ENCODE results near the gene CRYAA.

Gene CRYAA

GRCh38 chr21:43198376-43198775, 29.6 kb downstream of the CRYAA start:
- DNase-seq (ENCODE audit: extremely low read depth in 1 of 2, low read depth in 1 of 2), result no peak

DNA sequence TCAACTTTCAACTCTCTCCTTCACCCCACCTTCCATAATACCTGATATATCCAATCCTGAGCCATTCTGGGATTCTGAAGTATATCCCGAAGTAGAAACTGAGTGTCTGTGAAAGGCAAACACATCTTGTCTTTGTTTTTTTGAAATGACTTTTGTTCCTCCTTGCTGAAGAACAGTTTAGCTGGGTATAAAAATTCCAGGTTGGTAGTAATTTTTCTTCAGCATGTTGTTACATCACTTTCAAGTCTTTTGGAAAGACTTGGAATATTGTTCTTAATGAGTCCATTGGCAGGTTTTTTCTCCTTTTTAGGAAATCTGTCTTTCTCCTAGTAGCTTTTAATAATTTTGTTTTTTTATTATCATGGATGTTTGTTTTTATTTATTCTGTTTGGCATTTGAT, 32.7 kb downstream of the CRYAA start:
- DNase-seq (ENCODE audit: extremely low read depth in 1 of 2, low read depth in 1 of 2), result no peak

GRCh38 chr21:43203591-43203990, 34.8 kb downstream of the CRYAA start:
- DNase-seq (ENCODE audit: extremely low read depth in 1 of 2, low read depth in 1 of 2), result no peak

DNA sequence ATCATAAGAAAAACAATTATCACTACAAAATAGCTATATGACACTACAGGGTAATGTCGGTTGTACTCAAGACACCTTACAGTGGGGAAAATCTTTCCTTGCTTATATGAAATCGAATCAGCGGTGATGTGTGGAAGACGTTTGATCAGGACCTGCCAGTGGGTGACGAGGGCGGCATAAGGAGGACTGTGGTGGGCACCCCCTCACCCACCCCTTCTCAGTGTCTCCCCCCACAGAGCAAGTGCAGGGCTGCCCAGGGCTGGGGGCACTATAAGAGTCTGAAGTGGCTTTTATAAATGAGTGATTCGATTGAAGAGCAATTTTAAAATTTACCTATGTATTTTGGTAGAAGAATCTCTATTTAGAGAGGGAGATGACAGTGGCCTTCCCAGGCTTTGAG, 35.8 kb downstream of the CRYAA start:
- DNase-seq (ENCODE audit: extremely low read depth in 1 of 2, low read depth in 1 of 2), result no peak

- no peak for DNase-seq (ENCODE audit: extremely low read depth in 1 of 2, low read depth in 1 of 2)
Observed at GRCh38 chr21:43206231-43207042, 37.6 kb downstream of the CRYAA start.

- DNase-seq (ENCODE audit: extremely low read depth in 1 of 2, low read depth in 1 of 2), result no peak
Observed at GRCh38 chr21:43207043-43207315, 38.2 kb downstream of the CRYAA start.

DNA sequence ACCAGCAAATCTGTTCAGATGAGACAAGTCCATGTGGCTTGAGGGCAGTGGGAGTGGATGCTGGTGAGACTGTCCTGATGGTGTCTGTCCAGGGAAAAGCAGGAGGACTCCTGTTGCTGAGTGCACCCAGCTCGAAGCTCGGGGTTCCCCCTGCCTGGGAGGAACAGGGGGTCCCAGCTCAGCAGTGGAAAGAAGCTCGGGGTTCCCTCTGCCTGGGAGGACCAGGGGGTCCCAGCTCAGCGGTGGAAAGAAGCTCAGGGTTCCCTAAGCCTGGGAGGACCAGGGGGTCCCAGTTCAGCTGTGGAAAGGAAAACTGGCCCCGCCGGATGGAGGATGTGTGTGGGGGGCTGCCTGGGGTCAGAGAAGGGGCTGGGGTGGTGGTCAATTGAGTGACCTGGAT, 39.1 kb downstream of the CRYAA start:
- DNase-seq (ENCODE audit: extremely low read depth in 1 of 2, low read depth in 1 of 2), result no peak

GRCh38 chr21:43208561-43209332, 39.9 kb downstream of the CRYAA start:
- DNase-seq (ENCODE audit: extremely low read depth in 1 of 2, low read depth in 1 of 2), result no peak

GRCh38 chr21:43209575-43210453, 41.0 kb downstream of the CRYAA start:
- DNase-seq (ENCODE audit: extremely low read depth in 1 of 2, low read depth in 1 of 2), result no peak

DNA sequence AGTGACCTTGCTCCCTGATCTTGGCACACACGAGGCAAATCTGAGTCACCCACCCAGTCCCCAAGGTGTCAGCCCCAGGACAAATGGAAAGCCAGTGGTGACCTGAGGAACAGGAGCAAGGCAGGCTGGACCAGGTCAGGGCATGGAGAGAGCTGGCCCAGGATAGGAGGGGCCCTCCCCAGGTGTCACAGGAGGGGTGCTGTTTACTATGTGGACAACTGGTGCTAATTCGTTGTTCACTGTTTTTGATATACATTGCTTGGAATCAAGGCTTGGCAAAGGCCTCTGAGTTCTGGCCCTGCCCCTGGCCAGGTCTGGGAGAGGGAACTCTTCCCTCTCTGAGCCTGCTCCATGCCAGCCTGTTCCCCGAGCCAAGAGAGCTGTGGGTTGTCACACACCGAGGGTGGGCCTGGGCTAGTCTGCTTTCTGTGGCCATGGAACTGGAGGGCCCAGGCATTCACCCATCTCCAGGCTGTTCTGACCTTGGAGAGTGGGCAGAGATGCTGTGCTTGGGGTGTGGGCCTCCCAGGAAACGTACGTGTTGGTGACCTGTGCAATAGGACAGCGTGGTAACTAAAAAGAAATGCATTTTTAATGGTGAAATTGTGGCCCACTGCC, 41.8 kb downstream of the CRYAA start:
- DNase-seq (ENCODE audit: extremely low read depth in 1 of 2, low read depth in 1 of 2), result no peak

DNA sequence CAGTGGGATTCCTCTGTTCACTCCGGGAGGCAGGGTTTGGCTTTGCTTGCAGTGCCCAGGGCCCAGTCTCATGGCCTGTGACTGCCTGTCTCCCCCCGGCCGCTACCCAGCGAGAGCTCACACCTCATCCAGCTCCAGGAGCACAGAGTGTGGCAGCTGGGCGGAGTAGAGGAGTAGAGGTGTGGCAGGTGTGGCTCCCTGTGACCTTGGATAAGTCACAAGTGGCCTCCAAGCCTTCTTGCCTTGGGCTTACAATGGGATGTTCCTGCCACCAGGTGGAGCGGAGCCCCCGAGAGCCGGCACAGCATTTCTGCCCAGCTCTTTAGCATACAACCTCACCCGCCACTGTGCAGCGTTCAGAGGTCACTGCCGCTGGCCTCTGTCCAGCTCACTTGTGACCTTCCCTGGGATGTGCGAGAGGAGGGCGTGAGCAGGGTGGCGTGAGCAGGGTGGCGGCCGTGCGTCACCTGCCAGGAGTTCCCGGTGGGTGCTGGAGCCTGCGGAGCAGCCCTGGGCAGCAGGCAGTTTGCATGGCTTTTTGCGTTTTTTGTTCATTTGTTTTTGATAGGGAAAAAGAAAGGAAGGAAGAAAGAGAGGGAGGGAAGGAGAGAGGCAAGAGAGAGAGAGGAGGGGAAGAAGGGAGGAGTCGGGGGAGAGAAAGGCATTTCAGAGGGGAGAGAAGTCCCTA, 42.4 kb downstream of the CRYAA start:
- no peak for DNase-seq (ENCODE audit: extremely low read depth in 1 of 2, low read depth in 1 of 2)

DNA sequence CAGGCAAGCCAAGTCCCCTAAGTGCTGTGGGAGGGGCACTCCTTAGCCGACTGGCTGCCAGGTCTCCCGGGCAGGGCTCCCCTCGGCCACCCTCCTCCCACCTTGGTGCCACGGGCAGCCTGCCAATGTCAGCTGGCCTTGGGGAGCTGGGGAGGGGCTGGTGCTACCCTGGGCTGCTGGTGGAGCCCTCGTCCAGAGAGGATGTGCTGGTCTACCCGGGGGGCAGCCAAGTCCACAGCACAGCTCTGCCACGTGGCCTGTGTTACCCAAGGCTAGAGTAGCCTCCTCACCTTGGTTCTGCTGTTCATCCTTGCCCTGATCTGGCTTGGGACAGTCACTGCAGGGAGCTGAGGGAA, 42.9 kb downstream of the CRYAA start:
- DNase-seq (ENCODE audit: extremely low read depth in 1 of 2, low read depth in 1 of 2), result no peak

Measured in activated CD8-positive, alpha-beta memory T cell treated with anti-CD3 and anti-CD28 coated beads for 1 hour (primary cell).